Trophoblast cell (in vitro differentiated cells and primary cell): ENCODE measurements around the gene GPR37L1.
"Not testable (repeated sequence)": the region's sequence is repeated elsewhere in the genome, so short reads cannot be mapped to it uniquely, and the experiment has no call there.

Source experiments
- DNase-seq, 2 donors: peaks; one replicate each; pipeline ENCODE4 v3.0.0-alpha.2; 2016
- H2AFZ ChIP-seq: 2 replicates; pipeline ENCODE4 v1.6.1; 2013; ENCODE audit warnings: low read length, moderate library complexity, mild to moderate bottlenecking; ENCODE audit not compliant: insufficient read depth, poor library complexity
- H2AK5ac ChIP-seq: 2 replicates; pipeline ENCODE4 v1.6.1; 2013; ENCODE audit warnings: mild to moderate bottlenecking, low read length
- H2BK120ac ChIP-seq: 2 replicates; pipeline ENCODE4 v1.6.1; 2013; ENCODE audit warnings: low read length, mild to moderate bottlenecking, moderate library complexity; ENCODE audit not compliant: insufficient read depth, poor library complexity
- H2BK12ac ChIP-seq: 2 replicates; pipeline ENCODE4 v1.6.1; 2013; ENCODE audit warnings: mild to moderate bottlenecking, low read length, moderate library complexity
- H2BK5ac ChIP-seq: 2 replicates; pipeline ENCODE4 v1.6.1; 2013; ENCODE audit warnings: low read length, low read depth, moderate library complexity, mild to moderate bottlenecking; ENCODE audit not compliant: poor library complexity
- H3K14ac ChIP-seq: 2 replicates; pipeline ENCODE4 v1.6.1; 2013; ENCODE audit warnings: mild to moderate bottlenecking, low read length
- H3K18ac ChIP-seq: 2 replicates; pipeline ENCODE4 v1.6.1; 2013; ENCODE audit warnings: mild to moderate bottlenecking, low read length
- H3K23ac ChIP-seq: 2 replicates; pipeline ENCODE4 v1.6.1; 2013; ENCODE audit warnings: low read length
- H3K27ac ChIP-seq: 2 replicates; pipeline ENCODE4 v1.5.1; 2013; ENCODE audit warnings: low read depth, mild to moderate bottlenecking, inconsistent platforms, low read length, moderate library complexity
- H3K27me3 ChIP-seq: 2 replicates; pipeline ENCODE4 v1.6.1; 2013; ENCODE audit warnings: inconsistent platforms, mild to moderate bottlenecking, low read length, moderate library complexity; ENCODE audit not compliant: insufficient read depth
- H3K36me3 ChIP-seq, 2 experiments: 1 replicate in 1 of 2; 2 replicates in 1 of 2; pipeline ENCODE4 v1.6.1; 2013; ENCODE audit warnings: low read length in 2 of 2, mild to moderate bottlenecking in 2 of 2, moderate library complexity in 1 of 2; ENCODE audit not compliant: insufficient read depth in 2 of 2, control insufficient read depth in 1 of 2
- H3K4ac ChIP-seq: 2 replicates; pipeline ENCODE4 v1.6.1; 2013; ENCODE audit warnings: low read depth, mild to moderate bottlenecking, low read length, moderate library complexity
- H3K4me1 ChIP-seq, 2 experiments: 1 replicate in 1 of 2; 2 replicates in 1 of 2; pipeline ENCODE4 v1.6.1; 2013; ENCODE audit warnings: low read length in 2 of 2, mild to moderate bottlenecking in 2 of 2, moderate library complexity in 1 of 2; ENCODE audit not compliant: insufficient read depth in 2 of 2, control insufficient read depth in 1 of 2
- H3K4me2 ChIP-seq: 2 replicates; pipeline ENCODE4 v1.6.1; 2013; ENCODE audit warnings: inconsistent platforms, mild to moderate bottlenecking, low read length, moderate library complexity
- H3K4me3 ChIP-seq: 2 replicates; pipeline ENCODE4 v1.5.1; 2013; ENCODE audit warnings: mild to moderate bottlenecking, low read depth, low read length, inconsistent platforms
- H3K79me1 ChIP-seq: one replicate; pipeline ENCODE4 v1.6.1; 2013; ENCODE audit warnings: low read length
- H3K79me2 ChIP-seq: 2 replicates; pipeline ENCODE4 v1.6.1; 2013; ENCODE audit warnings: low read length, mild to moderate bottlenecking; ENCODE audit not compliant: control insufficient read depth, insufficient read depth, poor library complexity
- H3K9ac ChIP-seq: 2 replicates; pipeline ENCODE4 v1.6.1; 2013; ENCODE audit warnings: mild to moderate bottlenecking, low read length
- H3K9me3 ChIP-seq: 2 replicates; pipeline ENCODE4 v1.6.1; 2013; ENCODE audit warnings: low read depth, mild to moderate bottlenecking, control low read depth, inconsistent platforms, low read length; ENCODE audit not compliant: insufficient read depth
- H4K12ac ChIP-seq: 2 replicates; pipeline ENCODE4 v1.6.1; 2013; ENCODE audit warnings: low read depth, mild to moderate bottlenecking, low read length, moderate library complexity
- H4K8ac ChIP-seq: 2 replicates; pipeline ENCODE4 v1.6.1; 2013; ENCODE audit warnings: low read depth, mild to moderate bottlenecking, low read length, moderate library complexity
- H4K91ac ChIP-seq: one replicate; pipeline ENCODE4 v1.6.1; 2013; ENCODE audit warnings: low read depth, mild to moderate bottlenecking, low read length, moderate library complexity
- WGBS: extraction: QIAGEN DNeasy Blood & Tissue Kit; methylation state at CpG from one replicate; pipeline ENCODE4 v1.1.7; 2013; ENCODE audit warnings: missing lambda C conversion rate; ENCODE audit not compliant: insufficient read length, insufficient coverage; ENCODE audit errors: extremely low coverage; 5-methylcytosine and 5-hydroxymethylcytosine counted together

GPR37L1 gene

DNA sequence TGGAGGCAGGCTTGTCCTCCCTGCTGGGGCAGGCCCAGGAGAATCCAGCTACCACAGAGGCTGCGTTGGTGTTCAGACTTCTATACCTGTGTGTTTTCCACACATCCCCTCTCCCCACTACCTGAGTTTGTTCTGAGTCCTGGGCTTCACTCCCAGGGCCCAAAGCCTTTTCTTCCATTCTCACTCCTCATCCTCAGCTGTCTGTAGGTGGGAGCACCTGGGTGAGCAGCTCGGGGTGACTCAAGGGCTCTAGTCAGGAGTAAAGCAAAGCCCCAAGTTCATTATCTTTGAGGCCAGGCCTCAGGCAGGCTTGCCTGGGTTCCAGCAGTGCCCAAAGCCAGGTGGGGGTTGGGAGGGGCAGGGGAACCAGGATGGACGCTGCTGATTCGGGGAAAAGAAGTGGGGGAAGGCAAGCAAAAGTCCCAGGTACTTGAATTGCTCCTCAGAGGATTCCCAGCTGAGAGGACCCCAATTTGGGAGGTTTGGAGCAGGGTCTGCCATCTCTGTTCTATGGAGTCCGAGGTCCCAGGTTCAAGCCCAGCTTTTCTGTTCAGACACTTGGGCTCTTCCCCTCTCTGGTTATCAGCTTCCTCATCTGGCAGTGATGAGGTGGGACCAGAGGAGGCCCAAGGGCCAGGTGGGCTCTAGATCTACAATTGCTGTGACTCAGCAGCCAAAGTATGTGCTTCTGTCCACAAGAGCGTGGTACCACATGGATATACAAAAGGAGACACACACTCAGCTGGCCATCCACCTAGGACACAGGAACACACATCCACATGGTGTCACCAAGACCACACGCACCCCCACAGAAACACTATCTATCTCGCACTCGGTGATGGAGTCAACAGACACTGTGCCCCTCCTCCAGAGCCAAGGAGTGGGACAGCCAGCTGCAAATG lies 43.5 kb downstream of the GPR37L1 start:
- no CpG with 5 or more reads among the region's 9 CpGs for WGBS

DNA sequence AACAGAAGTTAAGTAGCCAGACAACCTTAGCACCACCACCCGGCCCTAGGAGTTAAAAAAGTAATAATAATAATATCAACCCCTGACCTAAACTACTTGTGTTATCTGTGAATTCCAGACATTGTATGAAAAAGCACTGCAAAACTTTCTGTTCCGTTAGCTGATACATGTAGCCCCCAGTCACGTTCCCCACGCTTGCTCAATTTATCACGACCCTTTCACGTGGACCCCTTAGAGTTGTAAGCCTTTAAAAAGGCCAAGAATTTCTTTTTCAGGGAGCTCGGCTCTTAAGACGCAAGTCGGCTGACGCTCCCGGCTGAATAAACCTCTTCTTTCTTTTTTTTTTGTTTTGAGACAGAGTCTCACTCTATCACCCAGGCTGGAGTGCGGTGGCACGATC lies 44.3 kb downstream of the GPR37L1 start:
- not testable (repeated sequence) for H2AK5ac ChIP-seq, H3K4me2 ChIP-seq, H3K27ac ChIP-seq, H3K27me3 ChIP-seq, H3K9me3 ChIP-seq, H3K4me3 ChIP-seq, H3K79me2 ChIP-seq, H3K9ac ChIP-seq, H3K4ac ChIP-seq, H4K12ac ChIP-seq, H2BK12ac ChIP-seq, H4K91ac ChIP-seq, H2BK120ac ChIP-seq, H2BK5ac ChIP-seq, H3K14ac ChIP-seq, DNase-seq, H3K36me3 ChIP-seq, H3K18ac ChIP-seq, H4K8ac ChIP-seq, H2AFZ ChIP-seq, H3K79me1 ChIP-seq, H3K23ac ChIP-seq
- peaks cover 2 to 18% of the 10 kb centered on the region in 2 experiments for H3K4me1 ChIP-seq
- no CpG with 5 or more reads among the region's 13 CpGs for WGBS

More for the DNA sequence above, 43.5 kb downstream of the GPR37L1 start:
- no peak overlapping the region for H2AFZ ChIP-seq
- no peak overlapping the region for H3K4ac ChIP-seq
- H2BK12ac ChIP-seq = no peak overlapping the region
- no peak overlapping the region for H4K91ac ChIP-seq
- no peaks in the 10 kb centered on the region for H3K36me3 ChIP-seq
- no peaks in the 10 kb centered on the region for H3K27me3 ChIP-seq
- H4K12ac ChIP-seq = no peak overlapping the region
- H3K18ac ChIP-seq = no peak overlapping the region
- H3K23ac ChIP-seq = no peak overlapping the region
- H2BK120ac ChIP-seq = no peak overlapping the region
- H3K4me1 ChIP-seq = peaks cover 2 to 18% of the 10 kb centered on the region in 2 experiments
- H3K9ac ChIP-seq = no peak overlapping the region
- no peak overlapping the region for H3K4me2 ChIP-seq
- no peak overlapping the region for H3K14ac ChIP-seq
- no peak for DNase-seq
- H3K4me3 ChIP-seq = no peak overlapping the region
- H4K8ac ChIP-seq = no peak overlapping the region
- H3K9me3 ChIP-seq = no peaks in the 10 kb centered on the region
- H3K79me1 ChIP-seq = no peaks in the 10 kb centered on the region
- no peaks in the 10 kb centered on the region for H3K79me2 ChIP-seq
- H2AK5ac ChIP-seq = no peak overlapping the region
- H3K27ac ChIP-seq = no peak overlapping the region
- no peak overlapping the region for H2BK5ac ChIP-seq

- no peak overlapping the region for H3K27ac ChIP-seq
- no CpG with 5 or more reads among the region's 18 CpGs for WGBS
- H3K79me2 ChIP-seq = no peaks in the 10 kb centered on the region
- no peak overlapping the region for H2BK120ac ChIP-seq
- H2BK12ac ChIP-seq = no peak overlapping the region
- no peak for DNase-seq
- H2BK5ac ChIP-seq = no peak overlapping the region
- H3K23ac ChIP-seq = no peak overlapping the region
- no peak overlapping the region for H3K18ac ChIP-seq
- H4K12ac ChIP-seq = no peak overlapping the region
- peaks cover 2 to 16% of the 10 kb centered on the region in 2 experiments for H3K4me1 ChIP-seq
- H3K9ac ChIP-seq = no peak overlapping the region
- no peak overlapping the region for H3K4ac ChIP-seq
- no peak overlapping the region for H2AK5ac ChIP-seq
- H3K27me3 ChIP-seq = no peaks in the 10 kb centered on the region
- H3K14ac ChIP-seq = no peak overlapping the region
- no peaks in the 10 kb centered on the region for H3K36me3 ChIP-seq
- H4K91ac ChIP-seq = no peak overlapping the region
- H3K4me3 ChIP-seq = no peak overlapping the region
- H3K79me1 ChIP-seq = no peaks in the 10 kb centered on the region
- no peak overlapping the region for H3K4me2 ChIP-seq
- H4K8ac ChIP-seq = no peak overlapping the region
- no peak overlapping the region for H2AFZ ChIP-seq
- no peaks in the 10 kb centered on the region for H3K9me3 ChIP-seq
Observed at GRCh38 chr1:202167708-202168415, 45.1 kb downstream of the GPR37L1 start.

- Histone ChIP-seq H2BK12ac (no peak overlapping the region), H3K4ac (no peak overlapping the region), H3K4me3 (no peak overlapping the region), H3K79me1 (no peaks in the 10 kb centered on the region), H3K4me1 (peaks cover 2 to 7% of the 10 kb centered on the region in 2 experiments), H3K14ac (no peak overlapping the region), H3K23ac (no peak overlapping the region), H2AK5ac (no peak overlapping the region), H3K36me3 (no peaks in the 10 kb centered on the region), H3K4me2 (no peak overlapping the region), H4K8ac (no peak overlapping the region), H3K18ac (no peak overlapping the region), H4K91ac (no peak overlapping the region), H3K9me3 (no peaks in the 10 kb centered on the region), H4K12ac (no peak overlapping the region), H2BK5ac (no peak overlapping the region), H2BK120ac (no peak overlapping the region), H3K79me2 (no peaks in the 10 kb centered on the region), H3K27me3 (no peaks in the 10 kb centered on the region), H3K9ac (no peak overlapping the region), H2AFZ (no peak overlapping the region), H3K27ac (no peak overlapping the region)
- no peak for DNase-seq
- WGBS = no CpG with 5 or more reads among the region's 7 CpGs
Observed at GRCh38 chr1:202168861-202169260, 46.1 kb downstream of the GPR37L1 start.
